Measurements from ENCODE around the gene SLC1A3.

Gene SLC1A3

DNA sequence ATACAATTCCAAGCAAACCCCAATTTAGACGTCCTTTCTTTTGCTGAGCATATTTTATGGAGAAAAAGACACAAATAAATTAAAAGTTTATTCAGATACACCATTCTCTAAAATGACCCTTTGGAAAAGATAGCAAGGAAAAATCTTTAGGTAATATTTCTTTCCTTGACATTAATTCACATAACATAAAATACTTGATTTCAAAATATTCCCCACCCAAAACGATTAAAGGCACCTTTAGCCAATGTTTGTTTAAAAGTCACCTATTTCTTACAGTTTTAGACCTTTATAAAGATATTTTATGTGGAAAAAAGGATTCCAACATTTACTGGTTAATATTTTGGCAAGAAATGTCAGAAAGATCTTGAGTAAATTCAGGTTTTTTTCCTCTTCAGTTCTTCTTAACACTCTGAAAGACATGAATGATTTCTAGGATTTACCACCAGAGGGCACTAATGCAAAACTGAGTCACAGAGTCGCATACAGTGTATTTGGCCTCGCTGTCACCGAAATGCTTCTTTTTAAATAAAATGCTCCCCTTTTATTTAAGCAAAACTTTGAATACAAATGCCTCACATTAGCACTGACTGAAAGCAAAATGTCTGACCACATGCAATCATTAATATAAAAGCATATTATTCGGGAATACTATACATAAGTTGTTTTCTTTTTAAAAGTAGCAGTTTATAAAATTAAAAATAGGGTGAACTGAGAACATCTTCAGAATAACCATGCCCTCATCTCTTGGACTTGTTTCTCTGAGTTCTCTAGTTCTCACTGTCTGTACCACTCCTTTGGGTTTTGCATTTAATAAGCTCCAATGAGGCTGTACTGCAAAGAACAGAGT is 122.5 kb downstream of the SLC1A3 start:
- no peaks in the 10 kb centered on the region for H3K9me3 ChIP-seq (ENCODE audit: low read length)
- H3K27me3 ChIP-seq (ENCODE audit: control insufficient read depth in 1 of 2, insufficient read depth in 2 of 2, low read length in 2 of 2): no peaks in the 10 kb centered on the region
- H3K9ac ChIP-seq (ENCODE audit: low read length): no peak overlapping the region
- H3K27ac ChIP-seq (ENCODE audit: low read depth, low read length): no peak overlapping the region
- H3K4me1 ChIP-seq (ENCODE audit: insufficient read depth, low read length): no peaks in the 10 kb centered on the region
- H3K4me3 ChIP-seq (ENCODE audit: low read depth in 1 of 2, low read length in 2 of 2): no peak overlapping the region
- H3K36me3 ChIP-seq (ENCODE audit: insufficient read depth, low read length): no peaks in the 10 kb centered on the region

- Histone ChIP-seq H3K9ac (ENCODE audit: low read length) (no peak overlapping the region), H3K4me1 (ENCODE audit: insufficient read depth, low read length) (no peaks in the 10 kb centered on the region), H3K9me3 (ENCODE audit: low read length) (no peaks in the 10 kb centered on the region), H3K4me3 (ENCODE audit: low read depth in 1 of 2, low read length in 2 of 2) (no peak overlapping the region), H3K36me3 (ENCODE audit: insufficient read depth, low read length) (no peaks in the 10 kb centered on the region), H3K27ac (ENCODE audit: low read depth, low read length) (no peak overlapping the region), H3K27me3 (ENCODE audit: control insufficient read depth in 1 of 2, insufficient read depth in 2 of 2, low read length in 2 of 2) (no peaks in the 10 kb centered on the region)
Observed at GRCh38 chr5:36730537-36731216, 124.3 kb downstream of the SLC1A3 start.

- Histone ChIP-seq H3K9me3 (ENCODE audit: low read length) (no peaks in the 10 kb centered on the region), H3K9ac (ENCODE audit: low read length) (no peak overlapping the region), H3K4me3 (ENCODE audit: low read depth in 1 of 2, low read length in 2 of 2) (no peak overlapping the region), H3K4me1 (ENCODE audit: insufficient read depth, low read length) (no peaks in the 10 kb centered on the region), H3K27ac (ENCODE audit: low read depth, low read length) (no peak overlapping the region), H3K36me3 (ENCODE audit: insufficient read depth, low read length) (no peaks in the 10 kb centered on the region), H3K27me3 (ENCODE audit: control insufficient read depth in 1 of 2, insufficient read depth in 2 of 2, low read length in 2 of 2) (peaks cover 0 to 4% of the 10 kb centered on the region in 2 donors)
Observed at GRCh38 chr5:36733183-36733582, 126.8 kb downstream of the SLC1A3 start.

- Histone ChIP-seq H3K4me1 (ENCODE audit: insufficient read depth, low read length) (no peaks in the 10 kb centered on the region), H3K27me3 (ENCODE audit: control insufficient read depth in 1 of 2, insufficient read depth in 2 of 2, low read length in 2 of 2) (peaks cover 0 to 4% of the 10 kb centered on the region in 2 donors), H3K4me3 (ENCODE audit: low read depth in 1 of 2, low read length in 2 of 2) (no peak overlapping the region), H3K27ac (ENCODE audit: low read depth, low read length) (no peak overlapping the region), H3K9ac (ENCODE audit: low read length) (no peak overlapping the region), H3K36me3 (ENCODE audit: insufficient read depth, low read length) (no peaks in the 10 kb centered on the region), H3K9me3 (ENCODE audit: low read length) (no peaks in the 10 kb centered on the region)
Observed at GRCh38 chr5:36734422-36734821, 128.0 kb downstream of the SLC1A3 start.

- Histone ChIP-seq H3K9me3 (ENCODE audit: low read length) (no peaks in the 10 kb centered on the region), H3K4me3 (ENCODE audit: low read depth in 1 of 2, low read length in 2 of 2) (no peak overlapping the region), H3K27ac (ENCODE audit: low read depth, low read length) (no peak overlapping the region), H3K4me1 (ENCODE audit: insufficient read depth, low read length) (no peaks in the 10 kb centered on the region), H3K9ac (ENCODE audit: low read length) (no peak overlapping the region), H3K36me3 (ENCODE audit: insufficient read depth, low read length) (no peaks in the 10 kb centered on the region), H3K27me3 (ENCODE audit: control insufficient read depth in 1 of 2, insufficient read depth in 2 of 2, low read length in 2 of 2) (peaks cover 0 to 4% of the 10 kb centered on the region in 2 donors)
Observed at GRCh38 chr5:36735891-36736290, 129.5 kb downstream of the SLC1A3 start.

Data from muscle layer of colon (tissue), 2 donors.